ENCODE results near the gene SLC4A11.

Gene SLC4A11

GRCh38 chr20:3270051-3270450 is 31.1 kb upstream of the SLC4A11 start:
- Histone ChIP-seq H3K4me1 (no peaks in the 10 kb centered on the region), H3K27me3 (no peaks in the 10 kb centered on the region), H3K4me3 (ENCODE audit: low read depth, low read length) (no peak overlapping the region), H3K36me3 (no peaks in the 10 kb centered on the region; the same call in 1 of the 2 replicates), H3K9me3 (no peaks in the 10 kb centered on the region)
- no peak for TF ChIP-seq CTCF (IDR thresholded peaks at IDR 0.05; ENCODE audit: low read depth, low read length)
- DNase-seq: no peak

GRCh38 chr20:3262566-3262965 is 23.6 kb upstream of the SLC4A11 start:
- no peaks in the 10 kb centered on the region for H3K4me1 ChIP-seq
- DNase-seq: no peak
- H3K9me3 ChIP-seq: no peaks in the 10 kb centered on the region
- H3K36me3 ChIP-seq: peaks cover 3% of the 10 kb centered on the region; the same call in 1 of the 2 replicates
- no peaks in the 10 kb centered on the region for H3K27me3 ChIP-seq
- TF ChIP-seq CTCF (IDR thresholded peaks at IDR 0.05; ENCODE audit: low read depth, low read length): no peak
- H3K4me3 ChIP-seq (ENCODE audit: low read depth, low read length): no peak overlapping the region

- DNase-seq: no peak
Observed at GRCh38 chr20:3258429-3258828, 19.4 kb upstream of the SLC4A11 start.

GRCh38 chr20:3255728-3256127 is 16.7 kb upstream of the SLC4A11 start:
- Histone ChIP-seq H3K36me3 (no peaks in the 10 kb centered on the region; the same call in 1 of the 2 replicates), H3K9me3 (no peaks in the 10 kb centered on the region), H3K4me3 (ENCODE audit: low read depth, low read length) (no peak overlapping the region), H3K27me3 (no peaks in the 10 kb centered on the region), H3K4me1 (no peaks in the 10 kb centered on the region)
- no peak for TF ChIP-seq CTCF (IDR thresholded peaks at IDR 0.05; ENCODE audit: low read depth, low read length)
- DNase-seq: no peak

More at GRCh38 chr20:3258429-3258828, 19.4 kb upstream of the SLC4A11 start:
- Histone ChIP-seq H3K4me1 (no peaks in the 10 kb centered on the region), H3K36me3 (no peaks in the 10 kb centered on the region; the same call in 1 of the 2 replicates), H3K9me3 (no peaks in the 10 kb centered on the region), H3K27me3 (no peaks in the 10 kb centered on the region), H3K4me3 (ENCODE audit: low read depth, low read length) (no peak overlapping the region)
- no peak for TF ChIP-seq CTCF (IDR thresholded peaks at IDR 0.05; ENCODE audit: low read depth, low read length)

GRCh38 chr20:3251806-3252205 is 12.8 kb upstream of the SLC4A11 start:
- Histone ChIP-seq H3K4me1 (no peaks in the 10 kb centered on the region), H3K27me3 (no peaks in the 10 kb centered on the region), H3K9me3 (no peaks in the 10 kb centered on the region), H3K36me3 (no peaks in the 10 kb centered on the region; the same call in 1 of the 2 replicates), H3K4me3 (ENCODE audit: low read depth, low read length) (no peak overlapping the region)
- TF ChIP-seq CTCF (IDR thresholded peaks at IDR 0.05; ENCODE audit: low read depth, low read length): no peak
- DNase-seq: no peak

- Histone ChIP-seq H3K4me3 (ENCODE audit: low read depth, low read length) (no peak overlapping the region), H3K36me3 (no peaks in the 10 kb centered on the region; the same call in 1 of the 2 replicates), H3K27me3 (no peaks in the 10 kb centered on the region), H3K4me1 (no peaks in the 10 kb centered on the region), H3K9me3 (no peaks in the 10 kb centered on the region)
- TF ChIP-seq CTCF (IDR thresholded peaks at IDR 0.05; ENCODE audit: low read depth, low read length): peak; percentile 37
- no peak for DNase-seq
Observed at GRCh38 chr20:3250091-3250504, 11.1 kb upstream of the SLC4A11 start.

Data from BE2C (cell line).